ENCODE results near the gene SUCLG1. TPM values are rescaled to one million over a fixed set of nuclear protein-coding genes. Genes with fewer than 3 reads are reported as not detected.

The SUCLG1 gene
- total RNA-seq, 1 donor from 2014 or later, result 58.9 TPM

DNA sequence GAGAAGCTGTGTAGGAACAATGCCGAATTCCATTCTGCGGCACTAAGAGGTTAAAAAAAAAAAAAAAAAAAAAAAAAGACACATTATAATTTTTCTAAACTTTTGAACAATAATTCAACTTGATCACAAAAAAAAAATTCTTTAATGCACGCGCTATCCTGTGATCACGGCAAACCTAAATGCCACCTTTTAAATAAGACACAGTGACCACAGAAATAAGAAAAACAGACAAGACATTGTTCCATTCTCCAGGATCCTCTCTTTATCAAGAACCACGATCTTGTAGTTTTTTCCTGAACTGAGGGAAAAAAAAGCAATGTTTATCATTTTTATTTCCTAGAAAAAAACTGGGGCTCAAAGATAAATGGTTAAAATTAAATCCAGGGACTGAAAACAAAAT is 9.4 kb downstream of the SUCLG1 start:
- no peak overlapping the region for H3K4me3 ChIP-seq
- intact Hi-C loops (cut with DNase I), result no loop called here
- no peak for ATAC-seq

DNA sequence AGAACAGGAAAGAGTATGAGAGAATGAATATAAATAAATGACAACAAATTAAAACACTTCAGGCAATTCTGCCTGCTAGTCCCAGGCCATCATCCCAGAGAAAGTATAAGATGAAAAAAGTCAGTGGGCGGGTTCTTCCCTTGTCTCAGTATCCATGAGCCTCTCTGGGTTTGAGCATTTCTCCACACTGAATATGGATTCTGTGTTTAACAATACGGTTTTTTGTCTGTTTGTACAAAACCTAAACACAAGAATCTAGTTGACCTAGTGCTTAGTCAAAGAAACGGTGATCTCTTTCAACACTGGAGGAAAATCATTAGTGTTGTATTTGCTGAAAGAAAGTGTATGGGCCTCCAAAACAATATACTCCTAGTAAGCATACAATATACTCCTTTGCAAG is 10.0 kb downstream of the SUCLG1 start:
- H3K4me1 ChIP-seq, result peaks cover 18% of the 10 kb centered on the region
- no peaks in the 10 kb centered on the region for H3K9me3 ChIP-seq
- TF ChIP-seq, protein P1, sequence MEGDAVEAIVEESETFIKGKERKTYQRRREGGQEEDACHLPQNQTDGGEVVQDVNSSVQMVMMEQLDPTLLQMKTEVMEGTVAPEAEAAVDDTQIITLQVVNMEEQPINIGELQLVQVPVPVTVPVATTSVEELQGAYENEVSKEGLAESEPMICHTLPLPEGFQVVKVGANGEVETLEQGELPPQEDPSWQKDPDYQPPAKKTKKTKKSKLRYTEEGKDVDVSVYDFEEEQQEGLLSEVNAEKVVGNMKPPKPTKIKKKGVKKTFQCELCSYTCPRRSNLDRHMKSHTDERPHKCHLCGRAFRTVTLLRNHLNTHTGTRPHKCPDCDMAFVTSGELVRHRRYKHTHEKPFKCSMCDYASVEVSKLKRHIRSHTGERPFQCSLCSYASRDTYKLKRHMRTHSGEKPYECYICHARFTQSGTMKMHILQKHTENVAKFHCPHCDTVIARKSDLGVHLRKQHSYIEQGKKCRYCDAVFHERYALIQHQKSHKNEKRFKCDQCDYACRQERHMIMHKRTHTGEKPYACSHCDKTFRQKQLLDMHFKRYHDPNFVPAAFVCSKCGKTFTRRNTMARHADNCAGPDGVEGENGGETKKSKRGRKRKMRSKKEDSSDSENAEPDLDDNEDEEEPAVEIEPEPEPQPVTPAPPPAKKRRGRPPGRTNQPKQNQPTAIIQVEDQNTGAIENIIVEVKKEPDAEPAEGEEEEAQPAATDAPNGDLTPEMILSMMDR (IDR thresholded peaks at IDR 0.05), result no peak
- no peak overlapping the region for H3K4me3 ChIP-seq
- H3K36me3 ChIP-seq, result peaks cover 46% of the 10 kb centered on the region
- intact Hi-C loops (cut with DNase I), result no loop called here
- H3K27me3 ChIP-seq (ENCODE audit: low read depth), result no peaks in the 10 kb centered on the region
- no peak for ATAC-seq
- no peak for DNase-seq
- no peak overlapping the region for H3K27ac ChIP-seq

More for the DNA sequence above, 9.4 kb downstream of the SUCLG1 start:
- peaks cover 18% of the 10 kb centered on the region for H3K4me1 ChIP-seq
- H3K36me3 ChIP-seq, result peaks cover 42% of the 10 kb centered on the region
- no peak for DNase-seq
- TF ChIP-seq, protein P1 (IDR thresholded peaks at IDR 0.05), result no peak
- H3K9me3 ChIP-seq, result no peaks in the 10 kb centered on the region
- H3K27ac ChIP-seq, result no peak overlapping the region
- H3K27me3 ChIP-seq (ENCODE audit: low read depth), result no peaks in the 10 kb centered on the region

DNA sequence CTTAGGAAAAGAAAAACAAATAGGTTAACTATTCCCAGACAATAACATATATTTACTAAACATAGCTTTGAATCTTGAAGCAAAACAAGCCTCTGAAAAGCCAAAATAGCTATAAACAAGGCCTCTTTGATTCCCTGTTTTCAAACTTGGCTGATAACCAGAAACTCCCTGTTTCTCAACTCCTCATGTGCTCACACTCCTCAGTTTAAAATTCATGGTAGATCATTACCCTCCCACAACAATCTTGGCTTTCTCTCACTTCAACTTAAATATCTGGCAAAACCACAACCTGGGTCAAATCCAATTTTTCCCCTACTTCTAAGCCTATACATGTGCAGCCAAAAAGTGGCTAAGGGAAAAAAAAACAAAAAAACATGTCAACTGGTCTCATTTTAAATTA is 15.6 kb downstream of the SUCLG1 start:
- Histone ChIP-seq H3K27ac (no peak overlapping the region), H3K36me3 (peaks cover 86% of the 10 kb centered on the region), H3K27me3 (ENCODE audit: low read depth) (no peaks in the 10 kb centered on the region), H3K4me3 (no peak overlapping the region), H3K9me3 (no peaks in the 10 kb centered on the region), H3K4me1 (no peaks in the 10 kb centered on the region)
- TF ChIP-seq, protein P1 (IDR thresholded peaks at IDR 0.05), result no peak
- DNase-seq, result no peak
- ATAC-seq, result no peak
- intact Hi-C loops (cut with DNase I), result no loop called here

DNA sequence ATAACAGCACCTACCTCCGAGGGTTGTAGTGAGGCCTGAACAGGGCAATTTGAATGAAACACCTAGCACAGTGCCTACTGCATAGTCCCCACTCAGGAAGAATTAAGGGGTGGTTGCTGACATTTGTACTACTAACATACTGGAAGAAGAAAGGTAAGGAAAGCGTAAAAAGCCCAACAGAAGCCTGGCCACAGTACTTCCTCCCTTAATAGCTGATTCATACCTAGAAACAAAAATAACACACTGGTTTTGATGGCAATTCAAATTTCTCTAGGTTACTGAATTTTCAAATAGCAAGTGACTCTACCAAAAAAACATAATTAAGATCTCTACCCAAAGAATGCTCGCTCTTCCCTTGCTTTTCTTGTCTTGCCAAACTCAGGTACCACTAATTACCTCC is 16.2 kb downstream of the SUCLG1 start:
- intact Hi-C loops (cut with DNase I), result no loop called here
- ATAC-seq (no peak), DNase-seq (no peak)
- H3K36me3 ChIP-seq, result peaks cover 84% of the 10 kb centered on the region
- no peak overlapping the region for H3K27ac ChIP-seq
- H3K27me3 ChIP-seq (ENCODE audit: low read depth), result no peaks in the 10 kb centered on the region
- no peak overlapping the region for H3K4me3 ChIP-seq
- TF ChIP-seq, protein P1 (IDR thresholded peaks at IDR 0.05), result no peak
- H3K4me1 ChIP-seq, result no peaks in the 10 kb centered on the region
- H3K9me3 ChIP-seq, result no peaks in the 10 kb centered on the region

DNA sequence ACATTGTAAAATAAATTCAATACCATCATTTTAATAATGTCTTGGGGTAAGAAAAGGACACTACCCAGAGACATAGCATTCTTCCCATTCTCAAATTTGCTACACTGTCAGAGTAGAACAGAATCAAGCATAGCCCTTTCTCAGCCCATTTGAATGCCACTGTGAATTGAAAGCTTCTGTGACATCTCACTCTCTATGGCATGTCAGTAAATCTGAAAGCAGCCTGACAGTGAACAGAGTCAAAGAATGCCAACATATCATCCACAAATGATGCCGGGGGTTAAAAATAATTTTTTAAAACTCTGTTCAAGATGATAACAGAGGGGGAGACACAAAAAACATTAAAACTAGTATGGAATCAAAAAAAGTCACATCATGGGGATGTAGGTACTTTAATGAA is 17.6 kb downstream of the SUCLG1 start:
- no peak overlapping the region for H3K4me3 ChIP-seq
- intact Hi-C loops (cut with DNase I), result no loop called here
- DNase-seq, result no peak
- TF ChIP-seq, protein P1 (IDR thresholded peaks at IDR 0.05), result no peak
- H3K4me1 ChIP-seq, result no peaks in the 10 kb centered on the region
- no peak for ATAC-seq
- H3K27me3 ChIP-seq (ENCODE audit: low read depth), result no peaks in the 10 kb centered on the region
- H3K36me3 ChIP-seq, result peaks cover 87% of the 10 kb centered on the region
- H3K27ac ChIP-seq, result no peak overlapping the region
- no peaks in the 10 kb centered on the region for H3K9me3 ChIP-seq

DNA sequence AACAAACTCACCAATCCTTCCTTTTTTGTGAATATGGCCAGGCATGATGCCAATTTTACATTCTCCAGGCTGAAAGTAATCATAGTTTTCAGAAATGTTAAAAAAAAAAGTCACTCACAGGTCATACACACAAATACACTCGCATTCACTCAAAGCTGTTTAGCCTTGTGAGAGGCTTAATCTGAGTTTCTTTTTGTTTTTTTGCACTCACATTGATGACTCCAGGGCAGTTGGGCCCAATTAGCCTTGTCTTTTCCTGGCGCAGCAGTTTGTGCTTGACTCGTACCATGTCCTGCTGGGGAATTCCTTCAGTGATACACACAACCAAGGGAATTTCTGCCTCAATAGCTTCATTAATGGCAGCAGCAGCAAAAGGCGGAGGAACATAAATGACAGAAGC is 18.0 kb downstream of the SUCLG1 start:
- Histone ChIP-seq H3K4me1 (no peaks in the 10 kb centered on the region), H3K27ac (no peak overlapping the region), H3K27me3 (ENCODE audit: low read depth) (no peaks in the 10 kb centered on the region), H3K9me3 (no peaks in the 10 kb centered on the region), H3K36me3 (peaks cover 87% of the 10 kb centered on the region), H3K4me3 (no peak overlapping the region)
- ATAC-seq (no peak), DNase-seq (no peak)
- intact Hi-C loops (cut with DNase I), result no loop called here
- TF ChIP-seq, protein P1 (IDR thresholded peaks at IDR 0.05), result no peak

Data from lower lobe of right lung (tissue), 2 donors.